Right atrium auricular region (tissue), 2 donors: ENCODE data around the gene FGD4. TPM values are rescaled to one million over a fixed set of nuclear protein-coding genes. Genes with fewer than 3 reads are reported as not detected.

Experiments used
- DNase-seq: peaks from one replicate; pipeline ENCODE4 v3.0.0-alpha.2; 2019; ENCODE audit warnings: low spot score
- H3K27ac ChIP-seq, 2 donors: fragments of 200-600 bp; sonication (generic); 1 replicate in 1 of 2; 2 replicates in 1 of 2; pipeline ENCODE4 v1.5.1; 2016 to 2019
- H3K27me3 ChIP-seq, 2 donors: fragments of 200-600 bp; sonication (generic); one replicate each; pipeline versions ENCODE4 v1.5.1 to v1.6.0; 2017 to 2019
- H3K36me3 ChIP-seq: fragments of 200-600 bp; sonication (generic); one replicate; pipeline ENCODE4 v1.5.1; 2016
- H3K4me1 ChIP-seq, 2 donors: fragments of 200-600 bp; sonication (generic); one replicate each; pipeline versions ENCODE4 v1.5.1 to v1.6.0; 2017 to 2019
- H3K4me3 ChIP-seq, 2 donors: fragments of 200-600 bp; sonication (generic); 1 replicate in 1 of 2; 2 replicates in 1 of 2; pipeline ENCODE4 v1.5.1; 2017 to 2019; ENCODE audit warnings: mild to moderate bottlenecking in 1 of 2, moderate library complexity in 1 of 2
- H3K9me3 ChIP-seq, 2 donors: fragments of 200-600 bp; sonication (generic); one replicate each; pipeline ENCODE4 v1.5.1; 2019
- CTCF ChIP-seq, 2 donors: fragments of 200-600 bp; sonication (generic); IDR thresholded peaks; one replicate each; pipeline ENCODE4 v1.5.1; 2019; ENCODE audit warnings: antibody characterized with exemption in 2 of 2
- total RNA-seq, 2 donors: library from RNA; depleted of rRNA; stranded (reverse); fragments of >200 nt; gene quantifications; one replicate each; pipeline ENCODE4 v1.1.0, GENCODE V29; 2016

FGD4 gene
- total RNA-seq, 2 donors from 2014 or later: 13.5 to 16.2 TPM

- Histone ChIP-seq H3K27ac (no peak overlapping the region), H3K27me3 (no peaks in the 10 kb centered on the region), H3K4me3 (no peak overlapping the region), H3K9me3 (no peaks in the 10 kb centered on the region), H3K36me3 (no peaks in the 10 kb centered on the region), H3K4me1 (peaks cover 0 to 76% of the 10 kb centered on the region in 2 donors)
- no peak for DNase-seq
- TF ChIP-seq CTCF (IDR thresholded peaks at IDR 0.05): no peak
These were observed 146.9 kb downstream of the FGD4 start for GRCh38 chr12:32546272-32546671.

GRCh38 chr12:32548691-32549281 lies 149.4 kb downstream of the FGD4 start:
- Histone ChIP-seq H3K4me3 (no peak overlapping the region), H3K36me3 (no peaks in the 10 kb centered on the region), H3K4me1 (peaks cover 0 to 67% of the 10 kb centered on the region in 2 donors), H3K27me3 (no peaks in the 10 kb centered on the region), H3K9me3 (no peaks in the 10 kb centered on the region), H3K27ac (peak overlapping the region; percentile 65 to 72)
- DNase-seq: peak; percentile 60
- TF ChIP-seq CTCF (IDR thresholded peaks at IDR 0.05): no peak

GRCh38 chr12:32549675-32550079 lies 150.3 kb downstream of the FGD4 start:
- Histone ChIP-seq H3K4me1 (peaks cover 0 to 66% of the 10 kb centered on the region in 2 donors), H3K27me3 (no peaks in the 10 kb centered on the region), H3K4me3 (no peak overlapping the region), H3K27ac (peak overlapping the region; percentile 65 to 72), H3K9me3 (no peaks in the 10 kb centered on the region), H3K36me3 (no peaks in the 10 kb centered on the region)
- DNase-seq: no peak
- no peak for TF ChIP-seq CTCF (IDR thresholded peaks at IDR 0.05)

GRCh38 chr12:32551058-32551457 lies 151.7 kb downstream of the FGD4 start:
- H3K36me3 ChIP-seq: no peaks in the 10 kb centered on the region
- no peak for DNase-seq
- peaks cover 0 to 52% of the 10 kb centered on the region in 2 donors for H3K4me1 ChIP-seq
- TF ChIP-seq CTCF (IDR thresholded peaks at IDR 0.05): no peak
- H3K27me3 ChIP-seq: no peaks in the 10 kb centered on the region
- no peak overlapping the region for H3K4me3 ChIP-seq
- H3K9me3 ChIP-seq: no peaks in the 10 kb centered on the region
- no peak overlapping the region for H3K27ac ChIP-seq

GRCh38 chr12:32558903-32559302 lies 159.5 kb downstream of the FGD4 start:
- no peaks in the 10 kb centered on the region for H3K36me3 ChIP-seq
- peak overlapping the region in 1 of 2 donors; percentile 19 for H3K4me3 ChIP-seq
- peaks cover 0 to 41% of the 10 kb centered on the region in 2 donors for H3K4me1 ChIP-seq
- peak overlapping the region; percentile 46 to 53 for H3K27ac ChIP-seq
- no peak for DNase-seq
- no peak for TF ChIP-seq CTCF (IDR thresholded peaks at IDR 0.05)
- H3K9me3 ChIP-seq: no peaks in the 10 kb centered on the region
- no peaks in the 10 kb centered on the region for H3K27me3 ChIP-seq

GRCh38 chr12:32559434-32559833 lies 160.1 kb downstream of the FGD4 start:
- peak overlapping the region; percentile 46 to 53 for H3K27ac ChIP-seq
- DNase-seq: no peak
- H3K4me3 ChIP-seq: peak overlapping the region in 1 of 2 donors; percentile 19
- TF ChIP-seq CTCF (IDR thresholded peaks at IDR 0.05): no peak
- peaks cover 0 to 44% of the 10 kb centered on the region in 2 donors for H3K4me1 ChIP-seq
- no peaks in the 10 kb centered on the region for H3K27me3 ChIP-seq
- H3K9me3 ChIP-seq: no peaks in the 10 kb centered on the region
- H3K36me3 ChIP-seq: no peaks in the 10 kb centered on the region
